Measurements from ENCODE around the gene GNB1.
"Not testable (repeated sequence)": the region's sequence is repeated elsewhere in the genome, so short reads cannot be mapped to it uniquely, and the experiment has no call there.

Gene GNB1

DNA sequence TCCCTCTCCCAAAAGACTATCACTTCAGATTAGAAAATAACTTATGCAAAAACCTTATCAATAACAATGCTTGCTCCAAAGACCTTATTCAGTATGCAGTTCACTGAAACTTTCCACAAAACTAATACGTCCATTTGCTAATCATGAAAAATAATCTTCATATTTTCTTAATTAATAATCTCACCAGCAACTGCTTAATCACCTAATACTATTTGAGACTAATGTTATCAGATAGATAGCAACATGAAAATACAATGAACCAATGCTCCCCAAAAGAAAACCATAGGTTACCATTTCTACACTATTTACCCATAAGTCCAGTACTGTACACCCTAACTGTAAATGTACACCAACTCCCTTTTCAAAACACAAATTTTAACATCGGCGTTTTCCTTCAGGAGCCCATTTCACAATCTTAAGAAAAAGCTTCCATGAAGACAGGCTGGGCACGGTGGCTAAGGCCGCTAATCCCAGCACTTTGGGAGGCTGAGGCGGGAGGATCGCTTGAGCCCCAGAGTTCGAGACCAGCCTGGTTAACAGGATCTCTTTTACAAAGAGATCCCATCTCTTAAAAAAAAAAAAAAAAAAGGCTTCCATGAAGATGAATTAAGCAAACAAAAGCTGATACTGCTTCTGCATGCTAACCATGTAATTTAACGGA lies 1.7 kb downstream of the GNB1 start:
- no peak for DNase-seq

DNA sequence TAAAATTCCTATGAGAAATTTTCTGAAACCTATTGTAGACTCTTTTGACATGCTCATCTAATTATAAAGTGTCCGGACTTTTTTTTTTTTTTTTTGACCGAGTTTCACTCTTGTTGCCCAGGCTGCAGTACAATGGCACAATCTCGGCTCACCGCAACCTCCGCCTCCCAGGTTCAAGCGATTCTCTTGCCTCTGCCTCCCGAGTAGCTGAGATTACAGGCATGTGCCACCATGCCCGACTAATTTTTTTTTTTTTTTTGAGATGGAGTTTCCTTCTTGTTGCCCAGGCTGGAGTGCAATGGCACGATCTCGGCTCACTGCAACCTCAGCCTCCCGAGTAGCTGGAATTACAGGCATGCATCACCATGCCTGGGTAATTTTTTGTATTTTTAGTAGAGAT lies 7.0 kb downstream of the GNB1 start:
- DNase-seq = not testable (repeated sequence)

DNA sequence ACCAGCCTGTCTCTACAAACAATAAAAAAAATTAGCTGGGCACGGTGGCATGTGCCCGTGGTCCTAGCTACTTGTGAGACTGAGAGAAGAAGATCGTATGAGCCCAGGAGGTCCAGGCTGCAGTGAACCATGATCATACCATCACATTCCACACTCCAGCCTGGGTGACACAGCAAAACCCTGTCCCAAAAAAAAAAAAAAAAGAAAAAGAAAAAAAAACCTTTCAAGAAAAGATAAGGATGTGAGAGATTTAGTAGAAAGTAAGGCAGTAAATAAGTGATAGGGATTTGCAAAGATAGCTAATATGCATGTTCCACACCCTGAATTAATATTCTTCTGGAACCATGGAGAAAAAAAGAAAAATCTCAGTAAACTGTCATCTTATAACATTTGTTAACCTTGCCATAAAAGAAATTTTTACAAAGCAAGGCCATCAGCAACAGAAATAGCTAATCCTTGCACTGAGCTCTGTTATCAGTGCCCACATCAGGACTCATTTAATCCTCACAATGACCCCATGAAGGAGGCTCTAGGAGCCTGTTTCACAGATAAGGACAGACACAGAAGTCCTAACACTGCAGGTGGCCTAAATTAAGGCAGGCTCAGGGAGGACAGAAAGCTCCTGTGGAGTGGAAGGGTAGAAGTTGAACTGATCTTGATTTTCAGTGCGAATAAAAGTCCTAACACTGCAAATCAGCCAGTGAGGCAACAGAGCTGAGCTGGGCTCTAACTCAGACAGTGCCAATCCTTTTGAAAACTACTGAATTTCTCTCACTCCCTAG lies 7.6 kb downstream of the GNB1 start:
- DNase-seq = no peak

DNA sequence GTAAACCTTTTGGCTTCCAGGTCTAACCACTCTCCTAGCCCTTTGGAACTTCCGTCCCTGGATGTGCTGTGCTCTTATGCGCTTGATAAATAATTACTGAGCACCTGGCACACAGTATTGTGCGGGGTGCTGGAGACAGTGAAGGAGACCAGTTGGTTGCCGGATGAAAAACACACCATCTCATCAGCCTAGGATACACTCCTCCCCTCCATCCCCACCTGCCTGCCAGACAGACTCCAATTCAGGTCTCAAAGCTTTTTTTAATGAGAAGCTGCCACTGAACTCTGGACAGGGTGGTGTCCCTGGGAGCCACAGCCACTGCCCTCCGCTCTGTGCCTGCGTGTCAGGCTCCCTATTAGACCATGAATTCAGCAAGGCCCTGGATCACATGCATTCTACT lies 9.2 kb downstream of the GNB1 start:
- no peak for DNase-seq

DNA sequence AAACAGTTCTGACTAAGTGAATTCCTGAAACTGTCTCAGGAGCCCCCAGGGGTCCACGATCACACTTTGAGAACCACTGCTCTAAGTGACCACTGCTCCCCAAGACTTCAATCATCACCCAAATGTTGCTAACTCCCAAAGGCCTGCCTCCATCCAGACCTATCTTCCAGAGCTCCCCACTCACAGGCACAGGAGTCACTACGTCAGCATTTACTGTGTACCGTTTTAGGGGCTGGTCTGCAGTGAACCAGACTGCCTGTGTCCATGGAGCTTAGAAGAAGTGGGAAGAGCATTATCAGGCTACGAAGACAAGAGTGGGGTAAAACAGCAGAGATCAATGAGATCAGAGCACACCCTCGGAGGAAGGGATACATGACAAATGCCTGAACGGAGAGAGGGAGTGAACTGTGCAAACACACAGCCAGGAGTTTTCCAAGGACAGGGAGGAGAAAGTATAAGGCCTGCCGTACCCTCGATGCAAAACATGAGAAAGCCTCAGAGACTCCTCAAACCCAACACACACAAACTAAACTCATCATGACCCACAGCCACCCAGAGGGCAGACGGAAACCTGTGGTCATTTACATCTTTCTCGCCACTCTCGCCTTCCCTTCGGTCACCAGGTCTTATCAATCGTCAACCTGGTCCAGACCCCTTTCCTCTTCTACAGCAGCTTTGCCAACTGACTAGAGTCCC lies 10.1 kb downstream of the GNB1 start:
- no peak for DNase-seq

DNA sequence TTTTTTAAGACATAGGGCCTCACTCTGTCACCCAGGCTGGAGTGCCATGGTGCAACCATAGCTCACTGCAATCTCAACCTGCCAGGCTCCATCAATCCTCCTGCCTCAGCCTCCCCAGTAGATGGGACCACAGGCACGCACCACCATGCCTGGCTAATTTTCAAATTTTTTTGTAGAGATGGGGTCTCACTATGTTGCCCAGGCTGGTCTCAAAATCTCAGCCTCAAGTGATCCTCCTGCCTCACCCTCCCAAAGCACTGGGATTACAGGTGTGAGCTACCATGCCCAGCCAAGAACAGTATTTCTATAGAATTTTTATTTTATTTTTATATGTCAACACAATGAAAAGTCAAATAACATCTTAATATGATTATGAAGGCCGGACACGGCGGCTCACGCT lies 10.9 kb downstream of the GNB1 start:
- no peak for DNase-seq

DNA sequence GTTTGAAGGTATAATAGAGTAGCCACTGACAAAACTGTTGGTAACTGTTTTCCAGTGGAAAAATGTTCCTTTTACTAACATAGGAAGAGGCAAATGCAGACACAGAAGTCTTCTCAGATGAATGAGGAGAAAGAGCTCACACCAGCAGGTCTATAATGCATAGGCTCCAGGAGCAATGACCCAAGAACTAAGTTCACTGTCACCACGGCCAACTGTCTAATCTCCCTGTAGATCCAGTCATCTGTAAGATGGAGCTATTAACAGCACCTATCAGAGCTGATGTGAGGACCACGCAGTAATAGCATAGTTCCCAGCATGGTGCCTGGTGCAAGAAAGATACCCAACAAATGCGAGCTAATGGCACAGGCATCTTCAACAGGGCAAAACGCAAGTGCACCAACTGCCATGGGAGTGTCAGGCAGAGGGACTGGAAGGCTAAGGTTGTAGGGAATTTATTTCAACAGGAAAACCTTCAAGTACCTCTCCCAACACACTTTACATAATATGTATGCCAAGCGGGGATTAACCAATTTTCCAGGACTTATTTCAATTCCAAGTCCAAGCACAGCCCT lies 12.9 kb downstream of the GNB1 start:
- no peak for DNase-seq

DNA sequence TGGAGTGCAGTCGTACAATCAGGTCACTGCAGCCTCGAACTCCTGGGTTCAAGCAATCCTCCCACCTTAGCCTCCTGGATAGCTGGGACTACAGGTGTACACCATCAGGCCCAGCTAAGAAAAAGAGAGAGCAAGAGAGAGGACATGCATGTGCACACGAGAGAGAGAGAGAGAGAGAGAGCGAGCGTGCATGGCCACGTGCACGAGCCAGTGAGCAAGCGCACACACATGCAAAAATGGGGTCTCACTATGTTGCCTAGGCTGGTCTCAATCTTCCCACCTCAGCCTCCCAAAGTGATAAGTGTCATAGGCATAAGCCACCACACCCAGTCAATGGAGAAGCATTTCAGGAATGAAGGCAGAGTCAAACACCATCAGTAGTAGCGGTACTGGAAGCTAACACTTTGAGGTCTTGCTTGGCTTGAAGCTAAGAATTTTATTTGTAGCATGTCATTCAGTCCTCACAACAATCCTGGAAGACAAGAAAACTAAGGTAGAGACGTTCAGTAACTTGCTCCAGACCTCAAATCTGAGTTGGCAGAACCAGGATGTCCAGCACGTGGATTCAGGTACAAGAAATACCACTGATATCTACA lies 14.5 kb downstream of the GNB1 start:
- no peak for DNase-seq

DNA sequence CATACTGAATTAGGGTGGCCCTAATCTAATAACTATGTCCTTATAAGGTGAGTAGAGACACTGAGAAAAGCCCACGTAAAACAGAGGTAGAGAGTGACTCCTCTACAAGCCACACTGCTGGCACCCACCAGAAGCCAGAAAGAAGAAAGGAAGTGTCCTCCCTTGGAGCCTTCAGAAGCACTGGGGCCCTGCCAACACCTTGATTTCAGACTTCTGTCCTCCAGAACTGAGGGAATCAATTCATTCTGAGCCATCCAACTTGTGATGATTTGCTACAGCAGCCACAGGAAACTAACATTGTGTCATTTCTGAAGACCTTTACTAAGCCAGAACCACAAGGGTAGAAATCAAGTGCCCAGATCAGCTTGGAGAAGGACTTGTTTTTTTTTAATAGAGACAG lies 15.0 kb downstream of the GNB1 start:
- peak; percentile 77 for DNase-seq

DNA sequence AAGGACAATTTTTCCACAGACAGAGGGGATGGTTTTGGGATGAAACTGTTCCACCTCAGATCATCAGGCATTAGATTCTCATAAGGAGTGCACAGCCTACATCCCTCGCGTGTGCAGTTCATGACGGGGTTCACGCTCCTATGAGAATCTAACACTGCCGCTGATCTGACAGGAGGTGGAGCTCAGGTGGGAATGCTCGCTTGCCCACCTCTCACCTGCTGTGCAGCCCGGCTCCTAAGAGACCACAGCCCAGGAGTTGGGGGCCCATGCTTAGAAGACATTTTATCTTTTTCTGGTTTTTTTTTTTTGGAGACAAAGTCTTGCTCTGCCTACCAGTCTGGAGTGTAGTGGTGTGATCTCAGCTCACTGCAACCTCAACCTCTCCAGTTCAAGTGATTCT lies 16.0 kb downstream of the GNB1 start:
- no peak for DNase-seq

DNA sequence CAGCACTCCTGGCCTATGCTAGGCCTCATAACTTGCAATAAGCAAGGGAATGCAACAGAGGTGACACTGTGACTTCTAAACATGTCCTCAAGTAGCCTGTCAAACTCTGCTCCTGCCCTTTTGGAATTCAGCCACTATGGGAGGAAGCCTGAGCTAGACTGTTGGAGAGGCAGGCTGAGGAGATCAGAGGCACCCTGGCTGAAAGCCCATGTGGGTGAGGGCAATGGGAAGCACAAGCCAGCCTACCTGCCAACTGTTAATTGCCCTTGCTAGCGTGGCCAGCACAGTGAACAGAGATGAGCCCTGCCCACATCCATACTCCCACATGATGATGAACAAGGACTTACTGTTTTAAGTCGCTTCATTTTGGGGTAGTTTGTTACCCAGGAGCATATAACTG lies 17.7 kb downstream of the GNB1 start:
- DNase-seq = no peak

DNA sequence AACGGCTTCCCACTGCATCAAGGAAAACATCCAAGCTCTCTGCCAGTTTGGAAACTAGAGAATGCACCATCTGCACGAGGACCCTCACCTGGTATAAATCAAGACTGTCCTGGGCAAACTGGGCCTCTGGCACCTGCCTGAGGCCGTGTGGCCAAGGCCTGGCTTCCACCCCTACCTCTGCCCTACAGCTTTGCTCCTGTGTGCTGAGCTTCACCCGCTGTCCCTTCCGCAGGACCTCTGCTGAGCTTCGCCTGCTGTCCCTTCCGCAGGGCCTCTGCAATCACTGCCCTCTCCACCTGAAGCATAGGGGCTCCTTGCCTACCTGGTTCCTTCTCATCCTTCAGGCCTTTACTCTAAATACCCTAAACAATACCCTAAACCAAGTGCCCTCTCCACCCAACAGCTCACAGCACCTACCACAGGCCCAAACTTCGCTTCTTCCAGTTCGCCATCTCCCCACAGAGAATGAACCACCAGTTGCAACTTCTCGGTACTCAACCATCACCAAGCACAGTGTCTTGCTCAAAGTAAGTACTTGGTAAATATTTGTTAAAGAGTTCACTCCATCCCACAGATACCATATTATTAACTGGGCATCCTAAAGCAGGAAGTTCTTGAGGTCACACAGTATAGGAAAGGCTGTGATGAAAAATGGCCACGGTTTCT lies 18.4 kb downstream of the GNB1 start:
- no peak for DNase-seq

DNA sequence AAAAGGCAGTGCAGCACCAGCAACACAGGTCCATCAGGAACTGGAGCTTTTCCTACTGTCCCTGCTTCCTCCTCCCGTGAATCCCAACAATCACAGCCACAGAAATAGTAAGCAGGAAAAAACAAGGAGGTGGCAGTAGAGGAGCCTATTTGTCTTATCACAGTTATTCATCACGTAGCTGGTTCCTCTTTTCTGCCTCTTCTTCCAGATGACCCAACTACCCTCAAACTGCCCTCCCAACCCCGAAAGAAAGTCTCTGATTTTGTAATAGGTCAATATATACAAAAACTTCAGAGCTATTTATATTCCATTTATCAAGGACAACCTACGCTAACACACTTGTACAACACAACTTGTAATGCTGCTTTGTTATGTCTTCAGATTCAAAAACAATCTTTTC lies 21.4 kb downstream of the GNB1 start:
- DNase-seq = no peak

DNA sequence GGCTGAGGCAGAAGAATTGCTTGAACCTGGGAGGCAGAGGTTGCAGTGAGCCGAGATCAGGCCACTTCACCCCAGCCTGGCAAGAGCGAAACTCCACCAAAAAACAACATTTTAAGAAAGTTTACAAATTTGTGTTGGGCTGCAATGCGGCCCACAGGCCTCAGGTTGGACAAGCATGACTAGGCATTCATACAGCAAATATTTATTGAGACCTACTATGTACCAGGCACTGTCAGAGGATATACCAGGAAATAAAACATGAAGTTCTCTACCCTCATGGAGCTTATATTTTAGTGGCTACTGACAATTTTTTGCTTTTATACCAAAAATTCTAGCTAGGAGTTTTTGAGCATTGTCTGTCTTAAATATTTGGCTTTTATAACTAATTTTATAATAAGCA lies 23.7 kb downstream of the GNB1 start:
- no peak for DNase-seq

DNA sequence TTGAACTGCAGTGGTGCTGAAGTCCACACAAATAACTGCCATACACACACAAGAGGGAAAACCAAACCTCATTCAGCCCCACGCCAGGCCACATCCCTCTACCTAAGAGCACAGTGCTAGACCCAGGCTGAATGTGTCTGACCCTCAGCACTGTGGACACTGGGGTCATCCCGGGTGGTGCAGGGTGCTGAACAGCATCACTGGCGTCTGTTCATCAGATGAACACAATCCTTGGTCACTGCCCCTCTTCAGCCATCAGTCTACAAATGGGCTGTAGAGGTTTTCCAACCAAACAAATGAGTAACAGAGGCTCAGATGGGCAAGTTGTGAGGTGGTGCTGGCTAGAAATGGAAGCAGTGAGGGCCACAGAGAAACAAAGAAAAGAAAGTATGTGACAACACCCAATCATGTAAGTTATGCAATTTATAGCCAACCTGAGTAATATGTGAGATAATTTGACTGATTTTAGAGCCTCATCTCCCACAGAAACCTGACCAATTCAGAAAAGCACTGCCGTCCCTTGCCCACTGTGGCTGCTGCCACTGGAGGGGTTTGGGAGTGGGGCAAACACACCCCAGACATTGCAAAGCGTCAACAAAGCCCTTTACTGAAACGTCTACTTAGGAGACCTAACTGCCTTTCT lies 27.9 kb downstream of the GNB1 start:
- DNase-seq = peak; percentile 8

DNA sequence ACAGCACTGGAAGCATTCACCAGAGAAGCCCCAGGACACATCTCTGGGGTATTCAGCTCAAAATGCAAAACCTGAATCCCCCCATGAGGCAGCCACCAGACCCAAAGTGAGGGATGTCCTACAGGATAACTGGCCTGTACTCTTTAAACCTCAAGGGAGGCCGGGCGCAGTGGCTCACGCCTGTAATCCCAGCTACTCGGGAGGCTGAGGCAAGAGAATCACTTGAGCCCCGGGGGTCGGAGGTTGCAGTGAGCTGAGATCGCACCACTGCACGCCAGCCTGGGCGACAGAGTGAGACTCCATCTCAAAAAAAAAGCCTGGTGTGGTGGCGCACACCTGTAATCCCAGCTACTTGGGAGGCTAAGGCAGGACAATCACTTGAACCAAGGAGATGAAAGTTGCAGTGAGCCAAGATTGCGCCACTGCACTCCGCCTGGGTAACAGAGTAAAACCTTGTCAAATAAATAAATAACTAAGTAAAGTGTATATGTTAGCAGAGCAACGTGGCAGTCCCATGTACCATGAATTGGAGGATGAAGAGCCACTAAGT lies 29.1 kb downstream of the GNB1 start:
- DNase-seq = not testable (repeated sequence)

DNA sequence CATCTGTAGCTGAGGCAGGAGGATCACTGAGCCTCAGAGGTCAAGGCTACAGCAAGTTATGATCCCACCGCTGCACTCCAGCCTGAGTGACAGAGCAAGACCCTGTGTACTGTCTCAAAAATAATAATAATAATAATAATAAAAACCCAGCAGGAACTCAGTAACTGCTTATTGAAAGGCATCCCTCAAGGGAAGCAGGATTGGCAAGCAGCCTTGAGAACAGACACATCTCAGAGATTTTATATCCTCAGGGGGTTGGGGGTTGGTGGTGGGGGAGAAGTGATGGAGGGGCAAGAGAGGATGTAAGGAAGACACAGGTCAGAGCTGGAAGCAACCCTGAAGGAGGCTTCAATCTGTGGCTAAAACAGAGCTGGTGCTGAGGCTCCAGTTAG lies 29.6 kb downstream of the GNB1 start:
- no peak for DNase-seq

DNA sequence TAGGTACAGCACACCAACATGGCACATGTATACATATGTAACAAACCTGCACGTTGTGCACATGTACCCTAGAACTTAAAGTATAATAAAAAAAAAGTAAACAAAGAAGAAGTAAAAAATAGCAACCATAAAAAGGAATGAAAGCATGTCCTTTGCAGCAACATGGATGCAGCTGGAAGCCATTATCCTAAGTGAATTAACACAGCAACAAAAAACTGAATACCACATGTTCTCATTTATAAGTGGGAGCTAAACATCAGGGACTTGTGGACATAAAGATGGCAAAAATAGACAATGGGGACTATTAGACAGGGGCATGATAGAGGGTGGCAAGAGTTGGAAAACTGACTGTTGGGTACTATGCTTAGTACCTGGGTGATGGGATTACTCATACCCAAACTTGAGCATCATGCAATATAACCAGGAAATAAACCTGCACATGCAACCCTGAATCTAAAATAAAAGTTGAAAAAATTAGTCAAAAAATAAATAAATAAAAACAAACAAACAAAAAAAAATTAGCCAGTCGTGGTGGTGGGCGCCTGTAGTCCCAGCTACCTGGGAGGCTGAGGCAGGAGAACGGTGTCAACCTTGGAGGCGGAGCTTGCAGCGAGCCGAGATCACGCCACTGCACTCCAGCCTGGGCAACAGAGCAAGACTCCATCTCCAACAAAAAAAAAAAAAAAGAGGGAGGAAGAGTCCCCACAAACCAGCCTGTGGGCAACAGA lies 30.8 kb downstream of the GNB1 start:
- DNase-seq = peak; percentile 8

DNA sequence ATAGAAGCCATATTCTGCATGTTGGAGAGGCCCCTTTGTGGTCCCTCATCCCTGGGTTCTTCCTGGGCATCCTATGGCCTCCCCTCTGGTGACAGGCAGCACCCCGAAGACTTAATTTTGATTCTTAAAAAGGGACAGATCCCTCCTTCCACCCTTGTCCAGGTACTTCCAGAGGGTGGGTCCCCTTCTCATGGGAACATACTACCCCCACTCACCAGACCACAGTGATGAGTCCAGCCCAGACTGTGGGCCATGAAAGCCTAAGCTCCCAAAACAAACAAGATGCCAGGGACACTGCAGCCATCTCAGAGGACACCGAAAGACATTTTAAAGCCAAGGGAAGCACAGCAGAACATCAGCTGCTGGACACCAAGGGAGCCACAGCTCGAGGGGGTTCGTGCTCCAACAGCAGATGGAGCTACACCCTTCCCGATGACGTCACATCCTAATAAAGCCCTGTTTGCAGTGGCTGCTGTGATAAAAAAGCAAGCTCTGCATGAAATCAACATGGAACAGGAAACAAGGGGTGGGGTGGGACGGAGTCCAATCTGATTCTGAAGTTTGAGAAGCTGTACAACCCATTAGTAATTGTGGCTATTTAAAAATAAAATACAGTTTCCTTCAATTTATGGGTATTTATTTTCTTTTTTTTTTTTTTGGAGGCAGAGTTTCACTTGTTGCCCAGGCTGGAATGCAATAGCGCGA lies 32.4 kb downstream of the GNB1 start:
- DNase-seq = peak; percentile 18

DNA sequence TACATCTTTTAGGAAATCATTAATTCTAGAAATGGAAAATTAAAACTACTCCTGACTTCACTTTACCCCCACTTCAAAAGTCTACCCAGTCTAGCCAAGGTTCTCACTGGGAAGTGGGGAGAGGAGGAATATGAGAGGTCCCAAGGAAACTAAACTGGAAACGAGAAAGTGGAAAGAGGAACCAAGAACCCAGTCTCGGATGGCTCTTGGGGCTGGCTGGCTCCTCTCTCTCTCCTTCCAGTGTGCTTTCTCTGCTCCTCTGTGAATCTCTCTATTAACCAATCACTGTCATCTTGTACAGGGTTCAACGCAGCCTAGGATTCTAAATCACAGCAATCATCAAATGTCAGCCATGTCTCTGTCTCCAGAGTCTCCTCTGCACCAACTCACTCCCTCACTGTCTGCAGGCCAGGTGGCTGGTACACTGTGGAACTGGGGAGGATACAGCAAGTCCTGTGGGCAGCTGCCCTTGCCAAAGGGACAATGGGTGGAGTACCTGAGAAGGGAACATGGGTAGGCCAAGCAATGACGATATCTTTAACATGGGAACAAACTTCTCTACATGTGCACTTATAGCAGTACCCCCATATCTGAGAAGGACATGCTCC lies 33.7 kb downstream of the GNB1 start:
- DNase-seq = no peak
